IMR-90 (cell line): ENCODE data around the gene COL4A3.

Source experiments
- BHLHE40 ChIP-seq: fragments of 150-350 bp; IDR thresholded peaks from 2 replicates; pipeline ENCODE4 v1.6.1; 2016; ENCODE audit warnings: mild to moderate bottlenecking, low read depth, low read length
- CTCF ChIP-seq: conservative IDR thresholded peaks from 2 replicates; pipeline ENCODE4 v1.5.1; 2012; ENCODE audit warnings: mild to moderate bottlenecking, low read depth, low read length, improper control_type of control experiment
- ELK1 ChIP-seq: fragments of 150-350 bp; IDR thresholded peaks from 2 replicates; pipeline ENCODE4 v1.6.1; 2016; ENCODE audit warnings: low read depth, mild to moderate bottlenecking, low read length, moderate library complexity, borderline replicate concordance
- MAFK ChIP-seq: IDR thresholded peaks from 2 replicates; pipeline ENCODE4 v1.6.1; 2012; ENCODE audit warnings: low read depth, low read length, improper control_type of control experiment
- MAZ ChIP-seq: IDR thresholded peaks from 2 replicates; pipeline ENCODE4 v1.6.1; 2012; ENCODE audit warnings: low read depth, mild to moderate bottlenecking, low read length, improper control_type of control experiment, moderate library complexity, borderline replicate concordance
- MXI1 ChIP-seq: IDR thresholded peaks from 2 replicates; pipeline ENCODE4 v1.6.1; 2012; ENCODE audit warnings: low read depth, mild to moderate bottlenecking, low read length, moderate library complexity, borderline replicate concordance
- POLR2A ChIP-seq: IDR thresholded peaks from 2 replicates; pipeline ENCODE4 v1.6.1; 2012; ENCODE audit warnings: mild to moderate bottlenecking, low read depth, low read length
- RAD21 ChIP-seq: IDR thresholded peaks from 2 replicates; pipeline ENCODE4 v1.6.1; 2012; ENCODE audit warnings: low read length, improper control_type of control experiment
- RFX5 ChIP-seq: IDR thresholded peaks from 2 replicates; pipeline ENCODE4 v1.8.0; 2012; ENCODE audit warnings: low read depth, mild to moderate bottlenecking, low read length, moderate library complexity
- SMC3 ChIP-seq: fragments of 150-350 bp; IDR thresholded peaks from 2 replicates; pipeline ENCODE4 v1.6.1; 2016; ENCODE audit warnings: low read depth, mild to moderate bottlenecking, antibody characterized with exemption, low read length, moderate library complexity
- USF2 ChIP-seq: fragments of 150-350 bp; IDR thresholded peaks from 2 replicates; pipeline ENCODE4 v1.6.1; 2017; ENCODE audit warnings: mild to moderate bottlenecking, antibody characterized with exemption, low read length, low read depth

- TF ChIP-seq CTCF (no peak), RFX5 (no peak), POLR2A (no peak), USF2 (no peak), MXI1 (no peak), SMC3 (no peak), BHLHE40 (no peak), ELK1 (no peak), MAFK (no peak), RAD21 (no peak), MAZ (no peak)
Measured at GRCh38 chr2:227205701-227206100, 41.3 kb downstream of the COL4A3 start.
